HG02610 (cell line): ENCODE data around the gene GFOD2.

Experiments
- ATAC-seq: cut with Tn5 transposase; IDR thresholded peaks from one replicate; pipeline ENCODE4 v1.9.1; 2021; ENCODE audit warnings: mild to moderate bottlenecking, moderate library complexity; ENCODE audit not compliant: unreplicated experiment

Gene GFOD2

DNA sequence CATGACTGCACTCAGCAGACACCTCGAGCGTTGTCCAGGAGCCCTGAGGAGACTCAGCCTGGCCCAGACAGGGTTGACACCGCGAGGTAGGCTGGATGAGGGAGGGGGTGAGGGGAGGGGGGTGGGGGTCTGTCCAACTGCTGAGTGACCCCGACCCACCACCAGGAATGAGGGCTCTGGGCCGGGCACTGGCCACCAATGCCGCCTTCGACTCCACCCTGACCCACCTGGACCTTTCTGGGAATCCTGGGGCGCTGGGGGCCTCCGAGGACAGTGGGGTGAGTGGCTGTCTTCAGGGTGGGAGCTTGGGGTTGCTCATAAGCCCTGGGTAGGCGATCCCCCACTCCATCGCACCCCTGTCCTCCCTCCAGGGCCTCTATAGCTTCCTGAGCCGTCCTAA is 71.4 kb downstream of the GFOD2 start:
- ATAC-seq = no peak

DNA sequence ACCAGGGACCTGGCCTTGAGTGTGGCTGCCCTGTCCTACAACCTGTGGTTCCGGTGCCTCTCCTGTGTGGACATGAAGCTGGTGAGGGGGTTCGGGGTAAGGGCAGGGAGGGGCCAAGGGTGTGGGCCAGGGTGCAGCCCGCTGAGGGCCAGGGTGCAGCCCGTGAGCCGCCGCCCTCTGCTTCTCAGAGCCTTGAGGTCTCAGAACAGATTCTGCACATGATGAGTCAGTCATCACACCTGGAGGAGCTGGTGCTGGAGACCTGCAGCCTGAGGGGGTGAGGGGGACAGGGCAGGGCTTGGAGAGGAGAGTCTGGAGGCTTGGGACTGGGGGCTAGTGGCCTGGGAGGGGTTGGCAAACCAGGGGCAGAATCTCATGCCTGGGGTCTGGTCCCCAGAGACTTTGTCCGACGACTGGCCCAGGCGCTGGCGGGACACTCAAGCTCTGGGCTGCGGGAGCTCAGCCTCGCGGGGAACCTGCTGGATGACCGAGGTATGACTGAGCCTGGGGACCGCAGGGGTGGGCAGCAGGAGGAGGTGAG is 71.9 kb downstream of the GFOD2 start:
- no peak for ATAC-seq

DNA sequence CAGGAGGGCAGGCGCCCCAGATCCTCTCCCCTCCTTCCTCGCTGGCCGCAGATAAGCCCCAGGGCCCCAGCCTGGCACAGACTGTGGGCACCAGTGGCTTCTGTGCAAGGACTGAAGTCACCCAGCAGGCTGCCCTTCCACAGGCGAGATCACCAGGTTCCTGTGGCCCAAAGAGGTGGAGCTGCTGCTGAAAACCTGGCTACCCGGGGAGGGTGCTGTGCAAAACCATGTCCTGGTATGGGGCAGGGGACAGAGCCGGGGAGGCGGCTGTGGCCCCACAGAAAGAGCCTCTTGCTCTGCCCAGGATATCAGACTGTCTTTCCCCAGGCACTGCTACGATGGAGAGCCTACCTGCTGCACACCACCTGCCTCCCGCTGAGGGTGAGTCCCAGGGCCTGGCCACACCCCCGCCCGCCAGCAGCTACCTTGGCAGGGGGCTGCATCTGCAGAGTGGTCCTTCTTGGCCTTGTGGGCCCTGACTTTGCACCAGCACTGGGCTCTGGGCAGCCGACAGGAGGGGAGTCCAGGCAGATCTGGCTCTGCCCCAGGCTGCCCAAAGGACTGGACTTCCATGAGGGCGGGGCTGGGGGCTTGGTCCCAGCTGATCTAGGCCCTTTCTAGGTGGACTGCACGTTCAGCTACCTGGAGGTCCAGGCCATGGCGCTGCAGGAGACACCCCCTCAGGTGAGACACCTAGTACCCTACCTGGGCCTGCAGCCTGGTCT is 73.6 kb downstream of the GFOD2 start:
- no peak for ATAC-seq

DNA sequence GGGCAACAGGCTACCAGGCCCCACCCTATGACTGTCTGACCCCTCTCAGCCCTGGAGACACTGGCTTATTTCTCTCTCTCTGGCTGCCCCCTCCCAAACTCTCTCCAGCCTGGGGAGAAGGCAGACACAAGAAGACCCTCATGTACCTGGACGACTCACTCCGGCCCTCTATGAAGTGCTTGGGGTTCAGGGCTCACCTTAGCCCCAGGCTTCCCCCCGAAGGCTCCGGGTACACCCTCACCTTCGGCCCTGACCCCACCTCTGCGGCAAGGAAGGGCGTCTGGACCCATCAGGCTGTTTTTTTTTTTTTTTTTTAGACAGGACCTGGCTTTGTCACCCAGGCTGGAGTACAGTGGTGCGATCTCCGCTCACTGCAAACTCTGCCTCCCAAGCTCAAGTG is 75.1 kb downstream of the GFOD2 start:
- ATAC-seq = no peak

DNA sequence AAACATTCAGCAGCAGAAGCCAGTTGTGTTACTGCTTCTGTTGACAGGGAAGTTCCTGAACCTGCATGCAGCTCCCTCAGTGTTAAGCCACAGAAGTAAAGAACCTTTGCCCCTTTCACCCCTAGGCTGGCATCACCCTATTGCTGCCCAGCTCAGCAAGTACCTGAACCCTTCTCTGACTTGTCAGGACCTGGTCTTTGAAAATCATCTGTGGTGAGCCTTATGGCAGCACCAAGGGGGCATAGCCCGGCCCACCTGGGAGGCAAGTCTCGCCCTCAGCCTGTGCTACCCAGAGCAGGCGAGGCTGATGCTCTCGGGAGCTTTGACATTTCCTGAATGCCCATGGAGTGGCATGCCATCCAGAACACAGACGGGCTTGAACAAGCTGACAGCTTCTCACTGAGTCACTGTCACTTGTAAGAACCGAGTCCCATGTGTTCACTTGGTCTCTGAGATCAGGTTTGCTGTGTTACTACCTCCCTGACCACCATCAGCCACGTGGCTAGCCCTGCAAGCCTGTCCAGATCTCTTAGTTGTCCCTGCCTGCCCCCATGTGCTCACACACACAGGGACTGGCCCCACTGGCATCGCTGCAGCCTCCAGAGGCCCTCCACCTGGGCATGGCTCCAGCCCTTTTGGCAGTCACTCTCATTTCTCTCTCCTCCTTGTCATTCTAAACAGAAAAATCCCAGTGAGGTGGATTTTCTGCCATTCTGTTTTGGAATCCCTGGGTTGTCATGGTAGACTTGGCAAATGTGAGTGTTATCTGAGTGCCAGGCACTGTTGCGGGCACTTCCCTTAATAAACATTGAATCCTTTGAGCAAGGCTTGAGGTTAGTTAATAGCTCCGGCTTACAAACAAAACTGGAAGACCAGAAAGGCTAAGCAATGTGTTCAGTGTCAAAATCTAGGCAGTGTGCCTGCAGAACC is 77.1 kb downstream of the GFOD2 start:
- no peak for ATAC-seq

GRCh38 chr16:67637625-67638024 is 81.5 kb downstream of the GFOD2 start:
- ATAC-seq = no peak

DNA sequence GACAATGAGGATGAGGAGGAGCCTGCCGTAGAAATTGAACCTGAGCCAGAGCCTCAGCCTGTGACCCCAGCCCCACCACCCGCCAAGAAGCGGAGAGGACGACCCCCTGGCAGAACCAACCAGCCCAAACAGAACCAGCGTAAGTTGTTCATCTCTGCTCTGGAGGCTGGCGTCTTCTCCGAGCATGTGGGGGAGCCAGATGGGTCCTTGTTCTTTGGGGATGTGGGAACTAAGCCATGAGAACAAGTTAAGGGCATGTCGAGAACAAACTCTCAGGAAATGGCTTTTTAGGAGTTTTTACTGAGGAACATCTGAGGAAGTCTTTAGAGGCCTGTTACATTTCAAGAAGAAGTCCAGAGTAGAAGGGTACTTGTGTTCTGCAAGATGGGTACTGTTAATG is 82.4 kb downstream of the GFOD2 start:
- no peak for ATAC-seq

GRCh38 chr16:67632415-67633172 is 86.5 kb downstream of the GFOD2 start:
- ATAC-seq = no peak

DNA sequence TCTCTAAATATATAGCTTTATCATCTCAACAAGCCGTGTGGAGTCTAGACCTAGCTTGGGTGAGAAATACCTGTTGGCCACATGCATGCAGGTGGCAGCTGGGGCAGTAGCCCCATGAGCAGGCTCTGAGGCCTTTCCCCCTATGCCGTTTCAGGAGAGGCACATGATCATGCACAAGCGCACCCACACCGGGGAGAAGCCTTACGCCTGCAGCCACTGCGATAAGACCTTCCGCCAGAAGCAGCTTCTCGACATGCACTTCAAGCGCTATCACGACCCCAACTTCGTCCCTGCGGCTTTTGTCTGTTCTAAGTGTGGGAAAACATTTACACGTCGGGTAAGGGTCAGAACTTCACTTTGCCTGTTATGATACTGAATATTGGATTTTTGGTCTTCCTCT is 90.9 kb downstream of the GFOD2 start:
- no peak for ATAC-seq
